ENCODE results near the gene C1S.

GRCh38 chr12:7103837-7104584 lies 43.5 kb downstream of the C1S start:
- TF ChIP-seq CTCF (conservative IDR thresholded peaks at IDR 0.05; ENCODE audit: low read depth, low read length) (no peak), EZH2 (IDR thresholded peaks at IDR 0.05; ENCODE audit: borderline replicate concordance, low read depth, low read length, poor library complexity, severe bottlenecking) (no peak)
